ENCODE measurements around the gene LRMDA.
"Not testable (repeated sequence)": the region's sequence is repeated elsewhere in the genome, so short reads cannot be mapped to it uniquely, and the experiment has no call there.

Gene LRMDA

DNA sequence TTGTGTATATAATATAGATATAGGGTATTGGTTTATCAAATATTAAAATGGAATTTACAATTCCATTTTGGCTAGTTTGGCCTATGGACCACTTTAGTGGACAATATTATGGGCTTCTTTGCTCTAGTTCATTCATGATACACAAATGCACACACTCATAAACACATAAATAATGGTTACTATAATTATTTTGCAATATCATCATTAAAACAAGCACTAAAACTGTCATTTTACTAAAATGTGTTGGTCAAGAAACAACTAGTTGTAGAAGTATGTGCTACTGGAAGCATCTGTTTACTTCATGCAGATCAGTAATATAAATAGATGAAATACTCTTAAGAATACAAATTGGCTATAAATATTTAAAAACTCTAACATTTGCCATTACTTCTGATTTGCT is 1131.9 kb downstream of the LRMDA start:
- Histone ChIP-seq H3K9ac (no peak overlapping the region), H3K4me2 (no peak overlapping the region), H3K4me1 (peaks cover 0 to 7% (median 0%) of the 10 kb centered on the region in 10 experiments; a peak in 2 of 20 replicates), H4K20me1 (no peaks in the 10 kb centered on the region; a peak in 1 of 22 replicates), H3K36me3 (no peaks in the 10 kb centered on the region), H3K9me3 (replicated peaks in 1 of 11) (no peaks in the 10 kb centered on the region), H3K27ac (no peak overlapping the region), H3K27me3 (no peaks in the 10 kb centered on the region), H3K4me3 (no peak overlapping the region)
- TF ChIP-seq Cebpa-rat (IDR thresholded peaks at IDR 0.05) = no peak

DNA sequence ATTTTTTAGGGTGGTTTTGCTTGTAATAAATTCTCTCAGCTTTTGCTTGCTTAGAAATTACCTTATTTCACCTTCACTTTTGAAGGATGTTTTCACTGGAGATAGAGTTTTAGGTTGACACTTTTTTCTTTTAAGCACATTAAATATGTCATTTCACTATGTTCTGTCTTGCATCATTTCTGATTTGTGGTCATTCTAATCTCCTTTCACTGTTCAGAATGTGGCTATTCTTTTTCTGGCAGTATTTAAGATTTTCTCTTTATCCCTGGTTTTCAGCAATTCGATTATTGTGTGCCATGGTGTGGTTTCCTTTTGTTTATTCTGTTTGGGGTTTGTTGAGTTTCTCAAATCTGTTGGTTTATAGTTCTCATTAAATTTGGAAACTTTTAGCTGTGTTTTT is 1140.6 kb downstream of the LRMDA start:
- no peak overlapping the region for H3K4me2 ChIP-seq
- no peak for TF ChIP-seq Cebpa-rat (IDR thresholded peaks at IDR 0.05)
- no peak overlapping the region for H3K27ac ChIP-seq
- no peaks in the 10 kb centered on the region for H3K4me1 ChIP-seq
- H3K9ac ChIP-seq = no peak overlapping the region
- H3K4me3 ChIP-seq = no peak overlapping the region
- no peaks in the 10 kb centered on the region for H3K27me3 ChIP-seq
- H3K36me3 ChIP-seq = no peaks in the 10 kb centered on the region
- H3K9me3 ChIP-seq (replicated peaks in 1 of 11) = 0 out of 22 replicates have a peak, but pooled peaks cover 0 to 3% (median 0%) of the 10 kb centered on the region in 11 experiments
- no peaks in the 10 kb centered on the region for H4K20me1 ChIP-seq

DNA sequence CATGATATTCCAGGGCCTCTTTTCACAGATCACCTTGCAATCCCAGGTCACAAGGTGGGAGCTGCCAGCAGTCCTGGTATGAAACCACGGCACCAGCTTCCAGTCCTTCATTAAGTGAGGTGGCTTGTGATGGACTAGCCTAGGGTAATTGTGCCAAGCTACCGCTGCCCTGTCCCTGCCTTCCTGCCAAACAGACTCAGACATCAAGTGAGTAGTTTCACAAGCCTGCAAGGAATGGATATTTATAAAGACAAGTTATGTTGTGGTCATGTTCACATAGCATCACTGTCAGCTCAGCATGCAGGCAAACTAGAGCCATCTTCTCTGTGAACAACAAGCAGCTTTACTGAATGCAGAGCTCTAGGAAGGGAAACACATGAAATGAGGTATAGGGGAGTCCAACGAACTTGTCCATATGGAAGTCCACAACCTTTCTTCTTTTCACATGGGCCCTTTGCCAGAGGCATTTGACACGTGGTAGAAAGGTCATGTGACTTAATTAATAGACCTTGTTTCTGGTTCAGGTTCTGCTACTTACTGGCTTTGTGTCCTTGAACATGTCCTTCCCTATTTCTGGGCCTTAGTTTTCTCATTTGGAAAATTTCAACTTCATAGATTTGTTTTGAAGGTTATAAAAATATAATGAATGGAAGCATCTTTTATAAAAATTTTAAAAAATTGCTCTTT is 1145.0 kb downstream of the LRMDA start:
- Histone ChIP-seq H3K27ac (no peak overlapping the region), H3K4me2 (no peak overlapping the region), H4K20me1 (no peaks in the 10 kb centered on the region)

DNA sequence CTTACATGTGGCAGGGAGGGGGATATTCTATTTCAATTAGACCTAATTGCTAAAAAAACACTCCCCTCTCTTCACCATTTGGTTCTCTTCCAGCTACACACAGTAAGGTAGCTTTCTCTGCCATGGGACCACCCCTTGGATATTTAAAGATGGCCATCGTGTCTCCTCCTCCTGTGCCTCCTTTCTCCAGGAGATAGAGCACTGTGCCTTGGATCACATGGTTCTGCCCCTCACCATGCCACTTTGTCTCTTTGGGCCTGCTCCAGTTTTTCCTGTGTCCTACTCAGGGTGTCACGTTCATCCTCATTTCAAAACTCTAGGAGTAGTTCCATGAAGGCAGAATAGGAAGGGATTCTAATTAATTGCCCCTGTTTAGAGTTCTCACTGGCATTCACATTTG is 1146.0 kb downstream of the LRMDA start:
- Histone ChIP-seq H3K4me3 (no peak overlapping the region), H3K9ac (no peak overlapping the region), H3K9me3 (replicated peaks in 1 of 11) (peaks cover 0 to 3% (median 0%) of the 10 kb centered on the region in 11 experiments; a peak in 1 of 22 replicates), H3K36me3 (no peaks in the 10 kb centered on the region), H3K4me2 (no peak overlapping the region), H4K20me1 (no peaks in the 10 kb centered on the region), H3K4me1 (no peaks in the 10 kb centered on the region), H3K27ac (no peak overlapping the region), H3K27me3 (no peaks in the 10 kb centered on the region)
- TF ChIP-seq Cebpa-rat (IDR thresholded peaks at IDR 0.05) = no peak

More for the DNA sequence above, 1145.0 kb downstream of the LRMDA start:
- no peak for TF ChIP-seq Cebpa-rat (IDR thresholded peaks at IDR 0.05)
- H3K27me3 ChIP-seq = no peaks in the 10 kb centered on the region
- no peak overlapping the region for H3K4me3 ChIP-seq
- no peaks in the 10 kb centered on the region for H3K4me1 ChIP-seq
- no peak overlapping the region for H3K9ac ChIP-seq
- no peaks in the 10 kb centered on the region for H3K36me3 ChIP-seq
- H3K9me3 ChIP-seq (replicated peaks in 1 of 11) = peaks cover 0 to 3% (median 0%) of the 10 kb centered on the region in 11 experiments; a peak in 1 of 22 replicates

DNA sequence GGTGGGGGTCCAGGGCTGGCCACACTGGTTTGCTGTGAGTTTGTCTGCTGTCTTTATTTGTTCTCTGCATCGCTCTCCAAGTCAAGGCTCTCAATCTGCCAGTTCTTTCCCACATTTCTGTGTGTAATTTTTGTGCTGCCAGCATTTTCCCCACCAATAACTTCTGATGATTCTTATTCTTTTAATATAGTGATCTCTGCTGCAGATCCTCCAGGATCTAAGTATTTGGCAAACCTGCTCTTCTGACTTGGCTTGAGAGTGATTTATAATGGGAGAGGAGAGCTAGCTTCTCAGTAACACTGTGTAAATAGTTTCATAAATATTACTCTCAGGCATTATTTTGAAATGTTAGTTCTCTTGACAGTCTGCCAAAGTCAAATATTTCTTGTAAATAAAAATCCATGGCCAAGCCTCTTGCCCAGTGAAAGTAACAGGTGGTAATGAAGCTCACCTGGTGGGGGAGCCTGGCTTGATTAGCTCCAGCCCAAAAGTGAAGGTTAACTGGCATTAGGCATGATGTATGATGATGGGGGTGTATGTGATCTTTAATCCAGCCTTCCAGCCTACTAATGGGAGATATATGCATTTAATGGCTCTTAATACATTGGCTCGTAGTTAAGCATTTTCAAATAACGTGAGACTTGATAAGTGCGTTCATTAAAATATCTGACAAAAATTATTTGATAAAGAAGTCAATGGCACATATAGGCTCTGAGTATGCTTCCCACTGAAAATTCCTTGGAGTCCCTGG is 1150.3 kb downstream of the LRMDA start:
- Histone ChIP-seq H3K36me3 (no peaks in the 10 kb centered on the region), H3K9ac (no peak overlapping the region), H3K4me1 (no peaks in the 10 kb centered on the region), H3K9me3 (replicated peaks in 1 of 11) (no peaks in the 10 kb centered on the region; a peak in 1 of 22 replicates), H3K27ac (no peak overlapping the region), H3K4me2 (no peak overlapping the region), H3K4me3 (no peak overlapping the region), H4K20me1 (no peaks in the 10 kb centered on the region), H3K27me3 (no peaks in the 10 kb centered on the region)
- TF ChIP-seq Cebpa-rat (IDR thresholded peaks at IDR 0.05) = no peak

DNA sequence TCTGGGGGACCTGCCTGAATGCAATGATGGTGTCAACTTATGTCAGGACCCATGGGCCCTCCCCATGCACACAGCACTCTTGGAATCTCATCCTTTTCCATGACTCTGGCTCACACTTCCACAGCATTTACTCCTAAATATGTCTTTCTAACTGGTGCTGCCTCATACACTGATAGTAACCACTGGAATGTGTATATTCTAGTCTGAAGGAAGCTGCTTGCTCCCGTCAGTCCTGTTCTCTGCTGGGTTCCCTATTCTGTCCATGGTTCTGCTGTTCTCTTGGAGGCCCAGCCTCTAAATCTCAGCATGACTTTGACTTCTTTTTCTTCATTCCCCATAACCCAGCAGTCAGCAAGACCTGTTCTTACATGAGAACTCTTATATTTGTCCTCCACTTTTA is 1151.1 kb downstream of the LRMDA start:
- Histone ChIP-seq H3K27me3 (no peaks in the 10 kb centered on the region), H3K9ac (no peak overlapping the region)

DNA sequence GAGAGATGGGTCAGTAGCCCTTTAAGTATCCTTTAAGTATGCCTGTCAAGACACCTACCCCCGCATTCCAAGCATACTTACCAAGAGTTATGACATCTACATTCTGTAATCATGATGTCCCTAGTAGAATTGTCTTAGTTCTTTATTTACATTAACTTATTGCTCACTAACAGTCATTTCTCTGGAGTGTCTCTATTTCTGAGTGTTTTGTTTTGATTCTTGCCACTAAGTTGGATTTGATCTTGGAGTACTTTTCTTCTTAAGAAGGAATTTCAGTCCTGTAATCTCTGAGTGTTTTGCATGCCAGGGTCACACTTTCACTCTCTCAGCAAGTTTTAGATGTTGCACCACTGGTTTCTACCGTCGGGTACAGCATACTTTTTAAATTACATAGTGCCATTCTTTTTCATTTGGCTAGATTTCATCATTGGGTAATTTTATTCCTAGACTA is 1152.3 kb downstream of the LRMDA start:
- H3K4me1 ChIP-seq = no peaks in the 10 kb centered on the region
- H3K4me2 ChIP-seq = no peak overlapping the region
- H3K9me3 ChIP-seq (replicated peaks in 1 of 11) = no peaks in the 10 kb centered on the region
- no peaks in the 10 kb centered on the region for H3K36me3 ChIP-seq
- H3K4me3 ChIP-seq = no peak overlapping the region
- H3K27ac ChIP-seq = no peak overlapping the region
- no peaks in the 10 kb centered on the region for H4K20me1 ChIP-seq
- H3K9ac ChIP-seq = no peak overlapping the region
- no peaks in the 10 kb centered on the region for H3K27me3 ChIP-seq
- no peak for TF ChIP-seq Cebpa-rat (IDR thresholded peaks at IDR 0.05)

More for the DNA sequence above, 1151.1 kb downstream of the LRMDA start:
- H3K9me3 ChIP-seq (replicated peaks in 1 of 11) = no peaks in the 10 kb centered on the region; a peak in 1 of 22 replicates
- H4K20me1 ChIP-seq = no peaks in the 10 kb centered on the region
- H3K4me3 ChIP-seq = no peak overlapping the region
- no peak for TF ChIP-seq Cebpa-rat (IDR thresholded peaks at IDR 0.05)
- no peak overlapping the region for H3K27ac ChIP-seq
- no peaks in the 10 kb centered on the region for H3K4me1 ChIP-seq
- H3K36me3 ChIP-seq = no peaks in the 10 kb centered on the region
- no peak overlapping the region for H3K4me2 ChIP-seq

DNA sequence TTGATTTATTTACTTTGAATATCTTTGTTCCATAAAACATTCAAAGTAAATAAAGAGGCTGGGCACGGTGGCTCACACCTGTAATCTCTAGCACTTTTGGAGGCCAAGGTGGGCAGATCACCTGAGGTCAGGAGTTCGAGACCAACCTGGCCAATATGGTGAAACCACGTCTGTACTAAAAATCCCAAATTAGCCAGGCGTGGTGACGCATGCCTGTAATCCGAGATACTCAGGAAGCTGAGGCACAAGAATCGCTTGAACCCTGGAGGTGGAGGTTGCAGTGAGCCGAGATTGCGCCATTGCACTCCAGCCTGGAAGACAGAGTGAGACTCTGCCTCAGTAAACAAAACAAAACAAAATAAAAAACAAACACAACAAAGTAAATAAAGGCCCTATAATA is 1153.0 kb downstream of the LRMDA start:
- H3K27ac ChIP-seq; H4K20me1 ChIP-seq; H3K4me3 ChIP-seq; H3K36me3 ChIP-seq; H3K9me3 ChIP-seq (replicated peaks in 1 of 11); H3K9ac ChIP-seq; H3K4me2 ChIP-seq; H3K4me1 ChIP-seq; H3K27me3 ChIP-seq: not testable (repeated sequence)

All from BLaER1 treated with 17β-estradiol and CSF1 and Interleukin-3, amounts not matched to agents 10 nM and 100 nM (cell line).